ENCODE data around the gene LRRC4B. TPM values are rescaled to one million over a fixed set of nuclear protein-coding genes. Genes with fewer than 3 reads are reported as not detected.

The LRRC4B gene
- polyA plus RNA-seq, 3 donors from 2014 or later = not detected

GRCh38 chr19:50508843-50509190 lies 59.4 kb downstream of the LRRC4B start:
- H3K36me3 Mint-ChIP-seq = no peaks in the 10 kb centered on the region
- H3K27me3 Mint-ChIP-seq (ENCODE audit: low read depth in 3 of 3) = peaks cover 2 to 7% (median 6%) of the 10 kb centered on the region in 3 donors
- H3K4me3 Mint-ChIP-seq = peak overlapping the region in 4 of 5 donors; percentile 30 to 60 (median 44)

GRCh38 chr19:50507376-50507775 lies 60.9 kb downstream of the LRRC4B start:
- no peak for DNase-seq
- peaks cover 16 to 18% of the 10 kb centered on the region in 2 donors for H3K4me1 Mint-ChIP-seq
- H3K36me3 Mint-ChIP-seq = no peaks in the 10 kb centered on the region
- H3K27ac Mint-ChIP-seq = no peak overlapping the region
- H3K4me3 Mint-ChIP-seq = no peak overlapping the region
- H3K9me3 Mint-ChIP-seq = no peaks in the 10 kb centered on the region
- peaks cover 2 to 7% (median 6%) of the 10 kb centered on the region in 3 donors for H3K27me3 Mint-ChIP-seq (ENCODE audit: low read depth in 3 of 3)

More at GRCh38 chr19:50508843-50509190, 59.4 kb downstream of the LRRC4B start:
- no peak for DNase-seq
- peaks cover 16 to 18% of the 10 kb centered on the region in 2 donors for H3K4me1 Mint-ChIP-seq
- peak overlapping the region in 4 of 6 donors; percentile 51 to 77 (median 72) for H3K27ac Mint-ChIP-seq
- H3K9me3 Mint-ChIP-seq = no peaks in the 10 kb centered on the region

GRCh38 chr19:50506700-50507099 lies 61.5 kb downstream of the LRRC4B start:
- Mint-ChIP-seq H3K4me3 (no peak overlapping the region), H3K27me3 (ENCODE audit: low read depth in 3 of 3) (peaks cover 2 to 7% (median 4%) of the 10 kb centered on the region in 3 donors), H3K9me3 (no peaks in the 10 kb centered on the region), H3K36me3 (no peaks in the 10 kb centered on the region), H3K4me1 (peaks cover 14 to 15% of the 10 kb centered on the region in 2 donors), H3K27ac (no peak overlapping the region)
- no peak for DNase-seq

- Mint-ChIP-seq H3K36me3 (no peaks in the 10 kb centered on the region), H3K4me3 (no peak overlapping the region), H3K27ac (no peak overlapping the region), H3K9me3 (no peaks in the 10 kb centered on the region), H3K4me1 (peaks cover 8 to 10% of the 10 kb centered on the region in 2 donors), H3K27me3 (ENCODE audit: low read depth in 3 of 3) (peaks cover 0 to 1% (median 0%) of the 10 kb centered on the region in 3 donors)
- no peak for DNase-seq
These were observed 62.2 kb downstream of the LRRC4B start for GRCh38 chr19:50505856-50506611.

GRCh38 chr19:50501568-50502475 lies 66.4 kb downstream of the LRRC4B start:
- H3K27ac Mint-ChIP-seq = no peak overlapping the region
- DNase-seq = no peak
- no peaks in the 10 kb centered on the region for H3K4me1 Mint-ChIP-seq
- H3K4me3 Mint-ChIP-seq = no peak overlapping the region
- no peaks in the 10 kb centered on the region for H3K9me3 Mint-ChIP-seq
- H3K36me3 Mint-ChIP-seq = no peaks in the 10 kb centered on the region
- H3K27me3 Mint-ChIP-seq (ENCODE audit: low read depth in 3 of 3) = no peaks in the 10 kb centered on the region

- no peak for DNase-seq
These were observed 67.1 kb downstream of the LRRC4B start for GRCh38 chr19:50501186-50501567.

GRCh38 chr19:50500753-50501151 lies 67.5 kb downstream of the LRRC4B start:
- H3K27me3 Mint-ChIP-seq (ENCODE audit: low read depth in 3 of 3) = no peaks in the 10 kb centered on the region
- DNase-seq = no peak
- H3K27ac Mint-ChIP-seq = no peak overlapping the region

More at GRCh38 chr19:50501186-50501567, 67.1 kb downstream of the LRRC4B start:
- H3K9me3 Mint-ChIP-seq = no peaks in the 10 kb centered on the region
- no peak overlapping the region for H3K4me3 Mint-ChIP-seq
- no peaks in the 10 kb centered on the region for H3K4me1 Mint-ChIP-seq
- H3K36me3 Mint-ChIP-seq = peaks cover 0 to 1% (median 0%) of the 10 kb centered on the region in 3 donors
- H3K27ac Mint-ChIP-seq = no peak overlapping the region
- no peaks in the 10 kb centered on the region for H3K27me3 Mint-ChIP-seq (ENCODE audit: low read depth in 3 of 3)

GRCh38 chr19:50500060-50500752 lies 68.0 kb downstream of the LRRC4B start:
- no peaks in the 10 kb centered on the region for H3K4me1 Mint-ChIP-seq
- no peak overlapping the region for H3K27ac Mint-ChIP-seq
- no peak overlapping the region for H3K4me3 Mint-ChIP-seq
- no peaks in the 10 kb centered on the region for H3K27me3 Mint-ChIP-seq (ENCODE audit: low read depth in 3 of 3)
- H3K9me3 Mint-ChIP-seq = no peaks in the 10 kb centered on the region
- no peak for DNase-seq
- peaks cover 0 to 3% (median 0%) of the 10 kb centered on the region in 3 donors for H3K36me3 Mint-ChIP-seq

More at GRCh38 chr19:50500753-50501151, 67.5 kb downstream of the LRRC4B start:
- Mint-ChIP-seq H3K9me3 (no peaks in the 10 kb centered on the region), H3K36me3 (peaks cover 0 to 3% (median 0%) of the 10 kb centered on the region in 3 donors), H3K4me1 (no peaks in the 10 kb centered on the region), H3K4me3 (no peak overlapping the region)

GRCh38 chr19:50498219-50499056 lies 69.8 kb downstream of the LRRC4B start:
- Mint-ChIP-seq H3K9me3 (peaks cover 0 to 1% (median 0%) of the 10 kb centered on the region in 6 donors), H3K4me3 (no peak overlapping the region), H3K4me1 (no peaks in the 10 kb centered on the region), H3K36me3 (peaks cover 0 to 3% (median 0%) of the 10 kb centered on the region in 3 donors), H3K27me3 (ENCODE audit: low read depth in 3 of 3) (peaks cover 0 to 3% (median 0%) of the 10 kb centered on the region in 3 donors), H3K27ac (no peak overlapping the region)
- DNase-seq = no peak

GRCh38 chr19:50497022-50497405 lies 71.2 kb downstream of the LRRC4B start:
- Mint-ChIP-seq H3K36me3 (peaks cover 0 to 3% (median 0%) of the 10 kb centered on the region in 3 donors), H3K4me1 (peaks cover under 1 to 4% of the 10 kb centered on the region in 2 donors), H3K9me3 (peaks cover 0 to 1% (median 0%) of the 10 kb centered on the region in 6 donors), H3K4me3 (no peak overlapping the region), H3K27me3 (ENCODE audit: low read depth in 3 of 3) (peaks cover 0 to 3% (median 3%) of the 10 kb centered on the region in 3 donors), H3K27ac (no peak overlapping the region)
- DNase-seq = no peak

- peaks cover 0 to 3% (median 3%) of the 10 kb centered on the region in 3 donors for H3K27me3 Mint-ChIP-seq (ENCODE audit: low read depth in 3 of 3)
- DNase-seq = no peak
- H3K36me3 Mint-ChIP-seq = peaks cover 0 to 4% (median 3%) of the 10 kb centered on the region in 3 donors
- H3K27ac Mint-ChIP-seq = no peak overlapping the region
- H3K4me1 Mint-ChIP-seq = peaks cover 7 to 10% of the 10 kb centered on the region in 2 donors
- H3K4me3 Mint-ChIP-seq = no peak overlapping the region
- H3K9me3 Mint-ChIP-seq = peaks cover 0 to 1% (median 0%) of the 10 kb centered on the region in 6 donors
These were observed 71.8 kb downstream of the LRRC4B start for GRCh38 chr19:50496189-50497021.

- no peak overlapping the region for H3K27ac Mint-ChIP-seq
- H3K4me1 Mint-ChIP-seq = peaks cover 12 to 14% of the 10 kb centered on the region in 2 donors
- H3K27me3 Mint-ChIP-seq (ENCODE audit: low read depth in 3 of 3) = peaks cover 3 to 6% (median 3%) of the 10 kb centered on the region in 3 donors
These were observed 73.2 kb downstream of the LRRC4B start for GRCh38 chr19:50495020-50495531.

More at GRCh38 chr19:50495020-50495531, 73.2 kb downstream of the LRRC4B start:
- Mint-ChIP-seq H3K9me3 (peaks cover 0 to 1% (median 0%) of the 10 kb centered on the region in 6 donors), H3K4me3 (no peak overlapping the region), H3K36me3 (peaks cover 0 to 4% (median 3%) of the 10 kb centered on the region in 3 donors)
- no peak for DNase-seq
